HG03060 (cell line): Measurements from ENCODE around the gene CEP152.
"Not testable (repeated sequence)": the region's sequence is repeated elsewhere in the genome, so short reads cannot be mapped to it uniquely, and the experiment has no call there.

Experiments
- ATAC-seq: cut with Tn5 transposase; IDR thresholded peaks from one replicate; pipeline ENCODE4 v1.9.1; 2021; ENCODE audit warnings: low read depth, moderate number of reproducible peaks; ENCODE audit not compliant: unreplicated experiment

The CEP152 gene

GRCh38 chr15:48810414-48811324 is at the start of gene CEP152:
Gene CEP152, minus strand, starts transcription at chr15:48811069. Its CDS starts 5,420 bp downstream, at chr15:48805649.
- ATAC-seq = peak; percentile 98

DNA sequence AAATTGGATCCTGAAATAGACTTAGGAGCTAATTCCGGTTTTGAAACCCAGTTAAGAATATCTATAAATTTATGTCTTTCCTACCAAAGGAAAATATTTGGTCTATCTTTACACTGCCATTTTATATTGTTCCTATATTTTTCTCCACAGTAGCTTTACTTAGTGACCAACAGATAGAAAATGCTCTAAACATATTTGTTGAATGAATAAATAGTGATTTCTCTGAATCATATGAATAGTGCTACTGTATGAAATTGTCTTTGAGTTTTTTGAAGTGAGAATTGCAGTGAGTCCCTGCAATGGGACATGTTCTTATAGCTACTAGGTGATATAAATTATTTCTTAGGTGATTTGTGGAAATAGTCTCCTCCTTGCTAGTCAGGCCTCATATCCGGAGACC is 48.6 kb upstream of the CEP152 start:
- ATAC-seq = no peak

DNA sequence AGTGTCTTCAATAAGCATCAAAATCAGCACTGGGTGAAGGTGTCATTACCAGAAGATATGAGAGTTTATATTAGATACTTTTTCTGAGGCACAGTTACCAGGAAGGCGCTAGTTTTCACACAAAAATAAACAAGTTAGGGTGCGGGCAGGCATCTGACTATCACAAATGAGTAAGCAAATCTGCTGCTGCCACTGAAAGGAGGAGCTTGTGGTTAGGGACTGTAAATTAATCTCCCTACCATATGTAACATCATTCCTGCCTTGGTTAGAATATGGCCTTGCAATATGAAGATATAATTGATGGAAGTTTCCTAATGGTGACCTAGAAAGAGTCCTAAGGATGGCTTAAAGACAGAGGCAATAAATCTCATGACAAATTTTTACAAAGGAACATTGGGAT is 47.5 kb upstream of the CEP152 start:
- ATAC-seq = no peak

- no peak for ATAC-seq
Measured at GRCh38 chr15:48856942-48857341, 46.1 kb upstream of the CEP152 start.

- no peak for ATAC-seq
Measured at GRCh38 chr15:48855501-48856440, 44.9 kb upstream of the CEP152 start.

DNA sequence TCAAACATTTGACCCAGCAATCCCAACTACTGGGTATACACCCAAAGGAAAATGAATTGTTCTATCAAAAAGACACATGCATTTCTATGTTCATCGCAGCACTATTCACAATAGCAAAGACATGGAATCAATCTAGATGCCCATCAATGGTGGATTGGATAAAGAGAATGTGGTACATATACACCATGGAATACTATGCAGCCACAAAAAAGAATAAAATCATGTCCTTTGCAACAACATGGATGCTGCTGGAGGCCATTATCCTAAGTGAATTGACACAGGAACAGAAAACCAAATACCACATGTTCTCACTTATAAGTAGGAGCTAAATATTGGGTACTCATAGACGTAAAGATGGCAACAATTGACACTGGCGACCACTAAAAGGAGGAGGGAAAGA is 43.6 kb upstream of the CEP152 start:
- not testable (repeated sequence) for ATAC-seq

DNA sequence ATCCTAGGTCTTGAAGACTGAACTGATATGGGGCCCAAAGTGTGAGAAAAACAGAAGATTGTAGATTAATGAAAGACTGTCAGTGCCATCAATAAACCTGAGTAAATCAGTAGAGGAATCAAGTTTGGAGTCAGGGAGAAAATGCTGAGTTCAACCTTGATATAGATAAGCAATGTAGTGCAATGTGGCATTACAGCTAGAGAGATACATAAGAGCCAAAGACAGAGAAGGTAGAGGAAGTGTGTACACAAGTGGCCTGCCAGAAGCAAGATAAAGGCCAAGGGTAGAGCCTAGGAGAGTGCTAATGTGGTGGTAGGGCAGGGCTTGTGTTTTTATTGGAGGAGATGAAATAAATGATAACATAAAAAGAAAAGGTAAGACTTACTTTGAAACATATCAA is 41.1 kb upstream of the CEP152 start:
- no peak for ATAC-seq

DNA sequence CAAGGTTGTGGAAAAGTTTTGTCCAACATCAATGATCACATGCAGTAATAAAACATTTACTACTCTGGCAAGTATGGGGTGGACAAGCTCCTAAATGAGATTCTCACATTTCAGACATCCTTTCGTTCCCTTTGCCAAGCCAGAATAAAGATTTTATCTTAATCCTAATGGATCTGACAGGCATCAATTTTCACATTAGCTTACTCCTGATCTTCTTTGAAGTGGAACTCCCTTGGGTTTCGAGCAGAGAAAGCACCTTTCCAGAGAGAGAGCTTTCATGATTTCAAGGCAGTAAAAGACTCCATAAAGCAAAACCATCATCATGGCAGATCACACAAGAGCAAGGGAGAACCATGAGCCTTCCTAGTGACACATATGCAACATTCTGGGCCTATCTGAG is 39.8 kb upstream of the CEP152 start:
- no peak for ATAC-seq

DNA sequence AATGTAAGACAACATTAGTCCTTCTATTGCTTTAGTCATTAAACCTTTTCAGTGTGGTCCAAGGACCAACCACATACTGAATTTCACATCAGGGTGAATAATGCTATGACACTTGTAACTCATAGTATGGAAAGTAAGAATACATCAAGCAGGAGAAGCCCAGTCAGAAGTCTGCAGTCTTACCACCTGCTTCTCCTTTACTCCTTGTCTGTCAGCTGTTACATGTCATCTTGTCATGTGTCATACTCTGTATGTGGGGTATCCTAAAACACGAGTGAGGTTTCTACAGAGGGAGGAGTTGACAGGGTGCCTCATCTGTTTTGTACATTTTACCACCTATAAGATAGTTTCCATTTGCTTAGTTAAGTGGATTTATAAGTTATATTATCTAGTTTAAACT is 34.3 kb upstream of the CEP152 start:
- no peak for ATAC-seq

GRCh38 chr15:48842501-48842900 is 31.6 kb upstream of the CEP152 start:
- ATAC-seq = no peak

DNA sequence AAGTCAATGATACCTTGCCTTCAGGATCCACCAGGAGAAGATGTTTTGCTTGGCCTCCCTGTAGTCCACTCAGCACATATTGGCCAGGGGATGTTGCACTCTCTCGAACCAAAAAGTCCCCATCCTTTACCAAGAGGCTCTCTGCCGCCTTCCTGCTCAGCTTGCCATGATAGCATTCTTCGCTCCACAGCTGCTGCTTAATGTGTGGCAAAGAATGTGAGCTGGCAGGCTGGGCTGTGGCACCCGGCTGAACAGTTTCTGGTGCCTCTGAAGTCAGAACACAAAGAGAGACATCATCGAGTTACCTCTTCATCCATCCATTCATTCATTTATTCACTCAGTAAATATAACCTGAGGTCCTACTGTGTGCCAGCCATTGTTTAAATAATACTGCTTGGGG is 23.9 kb upstream of the CEP152 start:
- ATAC-seq = no peak

DNA sequence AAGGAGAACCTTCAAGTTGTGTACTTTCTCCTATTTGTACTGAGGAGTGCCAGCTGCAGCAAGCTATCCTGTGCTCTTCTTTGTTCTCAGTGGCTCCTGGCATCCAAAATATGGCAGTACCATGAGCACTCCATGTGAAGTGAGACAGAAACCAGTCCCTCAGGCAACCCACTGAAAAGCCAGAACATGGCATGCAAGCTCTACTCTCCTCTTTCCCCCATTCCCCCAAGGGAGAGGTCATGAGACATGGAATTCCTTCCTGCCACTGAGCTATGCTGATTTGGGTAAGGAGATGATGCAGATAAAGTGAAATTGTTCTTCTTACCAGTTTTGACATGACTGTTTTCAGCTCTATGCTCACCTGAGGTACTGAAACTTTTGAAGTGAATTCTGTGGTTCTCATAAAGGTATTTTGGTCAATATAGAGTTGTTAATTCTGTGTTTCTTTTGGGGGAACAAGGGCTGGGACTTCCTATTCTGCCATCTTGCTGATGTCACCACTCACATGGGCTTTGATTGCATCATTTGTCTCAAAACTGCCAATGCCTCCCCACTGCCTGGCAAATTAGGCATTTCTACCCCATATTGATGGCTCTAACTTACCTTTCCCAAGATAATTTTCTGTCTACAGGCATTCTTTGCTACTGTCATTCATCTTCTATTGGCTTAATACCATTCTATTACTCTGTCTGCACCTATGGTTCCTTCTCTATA is 22.8 kb upstream of the CEP152 start:
- ATAC-seq = no peak

DNA sequence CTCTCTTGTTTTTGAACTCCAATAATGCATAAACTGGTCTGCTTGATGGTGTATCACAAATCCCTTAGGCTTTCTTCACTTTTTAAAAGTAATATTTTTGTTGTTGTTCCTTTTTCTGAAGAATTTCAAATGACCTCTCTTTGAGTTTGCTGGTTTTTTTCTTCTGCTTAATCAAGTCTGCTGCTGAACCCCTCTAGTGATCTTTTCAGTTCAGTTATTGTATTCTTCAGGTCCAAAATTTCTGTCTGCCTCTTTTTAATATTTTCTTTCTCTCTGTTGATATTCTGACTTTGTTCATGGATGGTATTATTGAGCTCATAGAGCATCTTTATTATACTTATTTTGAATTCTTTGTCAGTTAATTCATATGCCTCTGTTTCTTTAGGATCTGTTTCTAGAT is 21.8 kb upstream of the CEP152 start:
- ATAC-seq = no peak

DNA sequence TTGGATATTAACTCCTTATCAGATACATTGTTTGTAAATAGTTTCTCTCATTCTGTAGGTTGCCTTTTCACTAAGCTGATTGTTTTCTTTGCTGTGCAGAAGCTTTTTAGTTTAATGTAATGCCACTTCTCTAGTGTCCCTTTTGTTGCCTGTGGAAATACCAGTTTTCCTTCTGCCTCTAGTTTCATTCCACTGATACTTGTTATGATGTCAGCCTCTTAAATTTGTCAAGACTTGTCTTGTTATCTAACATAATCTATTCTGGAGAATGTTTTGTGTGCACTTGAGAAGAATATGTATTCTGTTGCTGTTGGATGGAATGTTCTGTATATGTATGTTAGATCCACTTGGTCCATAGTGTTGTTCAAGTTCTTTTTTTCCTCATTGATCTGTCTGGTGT is 18.0 kb upstream of the CEP152 start:
- ATAC-seq = no peak

DNA sequence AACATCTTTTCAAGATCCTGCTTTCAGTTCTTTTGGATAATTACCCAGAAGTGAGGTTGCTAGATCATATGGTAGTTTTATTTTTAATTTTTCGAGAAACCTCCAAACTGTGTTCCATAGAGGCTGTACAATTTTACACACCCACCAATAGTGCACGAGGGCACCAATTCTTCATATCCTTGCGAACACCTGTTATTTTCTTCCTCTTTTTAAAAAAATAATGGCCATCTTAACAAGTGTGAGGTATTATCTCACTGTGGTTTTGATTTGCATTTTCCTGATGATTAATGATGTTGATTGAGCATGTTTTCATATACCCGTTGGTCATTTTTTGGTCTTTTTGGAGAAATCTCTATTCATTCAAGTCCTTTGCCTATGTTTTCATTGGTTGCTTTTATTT is 17.6 kb upstream of the CEP152 start:
- no peak for ATAC-seq

DNA sequence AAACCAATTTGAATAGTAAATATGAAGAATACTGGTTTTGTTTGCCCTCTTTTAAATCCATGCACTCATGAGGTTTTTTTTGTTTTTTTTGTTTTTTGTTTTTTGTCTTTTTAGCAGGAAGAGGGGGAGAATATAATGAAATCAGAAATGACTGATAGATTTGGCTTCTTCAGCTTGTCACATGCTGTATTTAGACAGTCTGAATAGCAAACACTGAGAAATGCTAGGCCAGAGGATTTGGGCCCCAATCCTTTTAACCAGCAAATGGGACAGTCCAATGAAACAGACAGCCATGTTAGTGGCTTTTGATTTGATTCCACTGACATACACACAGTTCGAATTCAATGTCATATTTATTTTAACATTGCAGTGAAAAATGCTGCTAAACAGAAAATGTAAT is 14.2 kb upstream of the CEP152 start:
- ATAC-seq = no peak

DNA sequence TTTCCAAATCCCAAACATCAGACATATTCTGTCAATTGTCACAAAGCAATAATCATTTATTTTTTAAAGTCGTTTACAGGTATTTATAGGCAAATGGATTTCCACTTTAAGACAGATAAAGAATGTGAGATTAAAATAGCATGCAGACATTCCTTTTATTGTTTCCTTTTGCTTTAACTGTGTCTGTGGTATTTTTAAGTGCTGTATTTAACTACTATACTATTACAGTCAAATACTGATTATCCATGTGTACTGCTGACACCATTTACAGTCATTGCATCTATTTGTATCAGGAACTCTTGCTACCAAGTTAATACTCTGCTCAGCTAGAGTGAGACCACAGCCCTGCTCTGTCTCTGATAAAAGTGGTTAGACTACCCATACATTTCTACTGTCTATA is 12.8 kb upstream of the CEP152 start:
- no peak for ATAC-seq

GRCh38 chr15:48823237-48823636 is 12.4 kb upstream of the CEP152 start:
- no peak for ATAC-seq

- no peak for ATAC-seq
Measured at GRCh38 chr15:48814286-48814685, 3.4 kb upstream of the CEP152 start.

- ATAC-seq = no peak
Measured at GRCh38 chr15:48811325-48811958, 573 bp upstream of the CEP152 start.
